HCT116 (cell line): ENCODE results near the gene SEL1L2.

ENCODE experiments used
- POLR2A ChIP-seq: IDR thresholded peaks from 2 replicates; pipeline ENCODE4 v1.7.0; 2011; ENCODE audit warnings: borderline replicate concordance; ENCODE audit not compliant: insufficient read depth, insufficient read length; ENCODE audit errors: extremely low read depth
- RAD21 ChIP-seq: IDR thresholded peaks from 2 replicates; pipeline ENCODE4 v1.6.1; 2012; ENCODE audit warnings: low read depth, mild to moderate bottlenecking
- TF ChIP-seq, protein P1 (sequence below), 3 experiments: fragments of 200-600 bp in 1 of 3; sonication (generic) in 1 of 3; IDR thresholded peaks in 2 of 3; conservative IDR thresholded peaks in 1 of 3; 2 replicates each; pipeline ENCODE4 v1.5.1; 2012 to 2017; ENCODE audit warnings: low read depth in 2 of 3, low read length in 2 of 3, antibody characterized with exemption in 1 of 3, borderline replicate concordance in 1 of 3, control low read depth in 1 of 3, mild to moderate bottlenecking in 1 of 3, mixed read lengths in 1 of 3, mixed run types in 1 of 3, moderate library complexity in 1 of 3; ENCODE audit not compliant: insufficient read depth in 1 of 3

DNA sequence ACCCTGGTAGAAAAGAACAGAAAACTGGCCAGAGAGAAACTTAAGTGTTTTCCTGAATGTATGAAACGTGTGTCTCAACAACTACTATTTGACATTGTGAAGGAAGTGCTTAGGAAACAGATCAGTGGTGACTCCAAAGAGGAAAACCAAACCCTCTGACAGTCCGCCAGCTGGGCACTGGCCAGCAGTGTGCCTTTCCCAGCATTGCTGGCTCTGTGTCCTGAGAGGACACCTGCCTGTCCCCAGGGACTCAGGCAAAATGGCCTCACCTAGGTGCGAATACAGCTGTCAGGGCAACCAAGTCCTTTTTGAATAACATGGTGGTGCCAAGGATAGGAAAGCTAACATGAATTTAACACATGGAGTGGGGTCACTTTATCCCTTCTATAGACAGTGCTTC lies 133.1 kb downstream of the SEL1L2 start:
- no peak for TF ChIP-seq RAD21
- TF ChIP-seq, protein P1, sequence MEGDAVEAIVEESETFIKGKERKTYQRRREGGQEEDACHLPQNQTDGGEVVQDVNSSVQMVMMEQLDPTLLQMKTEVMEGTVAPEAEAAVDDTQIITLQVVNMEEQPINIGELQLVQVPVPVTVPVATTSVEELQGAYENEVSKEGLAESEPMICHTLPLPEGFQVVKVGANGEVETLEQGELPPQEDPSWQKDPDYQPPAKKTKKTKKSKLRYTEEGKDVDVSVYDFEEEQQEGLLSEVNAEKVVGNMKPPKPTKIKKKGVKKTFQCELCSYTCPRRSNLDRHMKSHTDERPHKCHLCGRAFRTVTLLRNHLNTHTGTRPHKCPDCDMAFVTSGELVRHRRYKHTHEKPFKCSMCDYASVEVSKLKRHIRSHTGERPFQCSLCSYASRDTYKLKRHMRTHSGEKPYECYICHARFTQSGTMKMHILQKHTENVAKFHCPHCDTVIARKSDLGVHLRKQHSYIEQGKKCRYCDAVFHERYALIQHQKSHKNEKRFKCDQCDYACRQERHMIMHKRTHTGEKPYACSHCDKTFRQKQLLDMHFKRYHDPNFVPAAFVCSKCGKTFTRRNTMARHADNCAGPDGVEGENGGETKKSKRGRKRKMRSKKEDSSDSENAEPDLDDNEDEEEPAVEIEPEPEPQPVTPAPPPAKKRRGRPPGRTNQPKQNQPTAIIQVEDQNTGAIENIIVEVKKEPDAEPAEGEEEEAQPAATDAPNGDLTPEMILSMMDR (IDR thresholded peaks at IDR 0.05 in 2 of 3, conservative IDR thresholded peaks at IDR 0.05 in 1 of 3; ENCODE audit: borderline replicate concordance in 1 of 3, insufficient read depth in 1 of 3, low read depth in 2 of 3, low read length in 2 of 3): no peak
- TF ChIP-seq POLR2A: no peak
